ENCODE measurements around the gene INTS11. TPM values are rescaled to one million over a fixed set of nuclear protein-coding genes. Genes with fewer than 3 reads are reported as not detected.

Gene INTS11
- total RNA-seq, 3 donors from 2014 or later = 68.6 to 125 (median 119) TPM

- Histone ChIP-seq H3K36me3 (peaks cover 8% of the 10 kb centered on the region), H3K9me3 (no peaks in the 10 kb centered on the region), H3K27me3 (no peaks in the 10 kb centered on the region), H3K27ac (no peak overlapping the region), H3K4me3 (no peak overlapping the region), H3K4me1 (no peaks in the 10 kb centered on the region)
- TF ChIP-seq POLR2AphosphoS5 (IDR thresholded peaks at IDR 0.05) (no peak), CTCF (IDR thresholded peaks at IDR 0.05) (no peak), POLR2A (IDR thresholded peaks at IDR 0.05) (no peak)
- DNase-seq (ENCODE audit: low spot score in 2 of 2) = no peak
- intact Hi-C loops (cut with DNase I; ENCODE audit: low total_unique reads) = no loop called here
Observed at GRCh38 chr1:1264868-1265272, 59.6 kb downstream of the INTS11 start.

- H3K36me3 ChIP-seq = peaks cover 8% of the 10 kb centered on the region
- intact Hi-C loops (cut with DNase I; ENCODE audit: low total_unique reads) = no loop called here
Observed at GRCh38 chr1:1264026-1264425, 60.4 kb downstream of the INTS11 start.

DNA sequence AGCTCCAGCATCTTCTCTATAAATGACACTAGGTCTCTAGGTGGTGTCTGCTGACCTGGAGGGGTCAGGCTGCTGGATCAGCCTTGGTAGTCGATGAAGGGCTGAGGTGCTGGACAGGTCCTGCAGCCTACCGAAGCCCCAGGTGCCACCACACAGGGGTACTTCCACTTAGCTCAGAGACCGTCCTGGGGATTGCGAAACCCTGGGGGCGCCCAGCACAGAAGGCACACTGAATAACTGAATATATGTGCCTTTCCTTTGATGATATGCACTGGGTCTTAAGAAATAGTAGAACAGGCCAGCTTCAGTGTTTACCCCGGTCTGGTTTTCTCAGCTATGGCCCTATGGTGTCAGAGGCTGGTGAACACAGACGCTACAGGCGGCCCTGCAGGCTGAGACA is 61.7 kb downstream of the INTS11 start:
- Histone ChIP-seq H3K9me3 (no peaks in the 10 kb centered on the region), H3K4me1 (no peaks in the 10 kb centered on the region), H3K36me3 (peaks cover 8% of the 10 kb centered on the region), H3K4me3 (no peak overlapping the region), H3K27ac (no peak overlapping the region), H3K27me3 (no peaks in the 10 kb centered on the region)
- no peak for DNase-seq (ENCODE audit: low spot score in 2 of 2)
- no peak for TF ChIP-seq CTCF (IDR thresholded peaks at IDR 0.05)
- no peak for TF ChIP-seq POLR2A (IDR thresholded peaks at IDR 0.05)
- TF ChIP-seq POLR2AphosphoS5 (IDR thresholded peaks at IDR 0.05) = no peak
- intact Hi-C loops (cut with DNase I; ENCODE audit: low total_unique reads) = no loop called here

More at GRCh38 chr1:1264026-1264425, 60.4 kb downstream of the INTS11 start:
- Histone ChIP-seq H3K27ac (no peak overlapping the region), H3K4me1 (no peaks in the 10 kb centered on the region), H3K9me3 (no peaks in the 10 kb centered on the region), H3K27me3 (no peaks in the 10 kb centered on the region), H3K4me3 (no peak overlapping the region)
- DNase-seq (ENCODE audit: low spot score in 2 of 2) = no peak
- no peak for TF ChIP-seq POLR2AphosphoS5 (IDR thresholded peaks at IDR 0.05)
- TF ChIP-seq POLR2A (IDR thresholded peaks at IDR 0.05) = no peak
- no peak for TF ChIP-seq CTCF (IDR thresholded peaks at IDR 0.05)

DNA sequence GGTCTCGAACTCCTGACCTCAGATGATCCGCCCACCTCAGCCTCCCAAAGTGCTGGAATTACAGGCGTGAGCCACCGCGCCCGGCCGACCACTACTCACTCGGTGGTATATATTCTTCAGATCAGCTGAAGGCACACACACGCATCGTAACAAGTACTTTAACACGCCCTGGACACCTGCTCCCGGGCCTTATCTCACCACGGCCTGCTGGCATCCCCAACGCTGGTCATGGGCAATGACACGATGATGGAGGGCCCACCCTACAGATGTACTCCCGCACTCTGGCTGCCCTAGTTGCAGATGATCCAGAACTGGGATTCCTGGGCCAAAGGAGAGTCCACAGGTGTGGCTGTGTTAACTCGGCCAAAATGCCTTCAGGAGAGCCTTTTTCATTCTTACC is 62.4 kb downstream of the INTS11 start:
- DNase-seq (ENCODE audit: low spot score in 2 of 2) = no peak
- Histone ChIP-seq H3K4me3 (no peak overlapping the region), H3K27me3 (no peaks in the 10 kb centered on the region), H3K27ac (no peak overlapping the region), H3K9me3 (no peaks in the 10 kb centered on the region), H3K36me3 (peaks cover 8% of the 10 kb centered on the region), H3K4me1 (no peaks in the 10 kb centered on the region)
- no peak for TF ChIP-seq POLR2AphosphoS5 (IDR thresholded peaks at IDR 0.05)
- intact Hi-C loops (cut with DNase I; ENCODE audit: low total_unique reads) = no loop called here

Other genes with a start within 250 kb of the INTS11 start
- gene C1orf159, start 208.6 kb downstream of the INTS11 start, total RNA-seq = 10 to 100 TPM in 2 of 3 donors, 1 to 10 TPM in 1; 6.9 to 24.0 (median 12.5) TPM
- gene TTLL10, start 150.8 kb downstream of the INTS11 start, total RNA-seq = under 1 TPM; 0.15 to 0.33 (median 0.16) TPM
- gene TNFRSF18, start 118.1 kb downstream of the INTS11 start, total RNA-seq = 1 to 10 TPM in 2 of 3 donors, not detected in 1; 1.9 to 5.9 TPM
- gene TNFRSF4, start 110.5 kb downstream of the INTS11 start, total RNA-seq = 1 to 10 TPM in 2 of 3 donors, under 1 TPM in 1; 0.64 to 2.3 (median 1.6) TPM
- 100 to 1,000 TPM in 1 of 3 donors, 10 to 100 TPM in 2; 58.0 to 111 (median 79.3) TPM for gene SDF4, start 92.7 kb downstream of the INTS11 start, total RNA-seq
- gene B3GALT6, start 92.4 kb downstream of the INTS11 start, total RNA-seq = 10 to 100 TPM; 14.4 to 16.0 (median 14.4) TPM
- gene C1QTNF12, start 77.9 kb downstream of the INTS11 start, total RNA-seq = 1 to 10 TPM in 1 of 3 donors, not detected in 2; 2.0 TPM
- 10 to 100 TPM; 37.0 to 39.8 (median 37.4) TPM for gene UBE2J2, start 50.8 kb downstream of the INTS11 start, total RNA-seq
- gene SCNN1D, start 44.2 kb downstream of the INTS11 start, total RNA-seq = 1 to 10 TPM in 2 of 3 donors, under 1 TPM in 1; 0.96 to 5.2 (median 4.7) TPM
- 10 to 100 TPM; 19.7 to 33.4 (median 26.9) TPM for gene ACAP3, start 16.7 kb downstream of the INTS11 start, total RNA-seq
- 10 to 100 TPM; 16.0 to 27.5 (median 22.0) TPM for gene PUSL1, start 16.1 kb downstream of the INTS11 start, total RNA-seq
- gene CPTP, start 142 bp upstream of the INTS11 start, total RNA-seq = 10 to 100 TPM in 2 of 3 donors, 1 to 10 TPM in 1; 9.0 to 16.4 (median 13.4) TPM
- under 1 TPM in 2 of 3 donors, not detected in 1; 0.16 to 0.33 TPM for gene TAS1R3, start 6.6 kb upstream of the INTS11 start, total RNA-seq
- gene DVL1, start 24.8 kb upstream of the INTS11 start, total RNA-seq = 10 to 100 TPM; 55.2 to 70.1 (median 55.2) TPM
- gene MXRA8, start 33.9 kb upstream of the INTS11 start, total RNA-seq = 100 to 1,000 TPM in 1 of 3 donors, 10 to 100 TPM in 2; 93.4 to 308 (median 99.8) TPM
- 100 to 1,000 TPM in 1 of 3 donors, 10 to 100 TPM in 2; 91.3 to 116 (median 99.6) TPM for gene AURKAIP1, start 50.5 kb upstream of the INTS11 start, total RNA-seq
- gene CCNL2, start 74.7 kb upstream of the INTS11 start, total RNA-seq = 100 to 1,000 TPM; 170 to 325 (median 285) TPM
- gene MRPL20, start 82.6 kb upstream of the INTS11 start, total RNA-seq = 100 to 1,000 TPM; 127 to 149 (median 147) TPM
- 10 to 100 TPM; 10.2 to 16.0 (median 12.2) TPM for gene ANKRD65, start 96.6 kb upstream of the INTS11 start, total RNA-seq
- 10 to 100 TPM; 13.0 to 44.8 (median 35.7) TPM for gene VWA1, start 111.0 kb upstream of the INTS11 start, total RNA-seq
- gene ATAD3C, start 125.0 kb upstream of the INTS11 start, total RNA-seq = 1 to 10 TPM; 1.9 to 8.5 (median 4.3) TPM
- 10 to 100 TPM in 2 of 3 donors, 1 to 10 TPM in 1; 9.9 to 22.9 (median 22.4) TPM for gene ATAD3B, start 147.1 kb upstream of the INTS11 start, total RNA-seq
- 10 to 100 TPM; 14.9 to 22.3 (median 15.5) TPM for gene ATAD3A, start 187.5 kb upstream of the INTS11 start, total RNA-seq
- 1 to 10 TPM; 3.5 to 8.8 (median 3.8) TPM for gene TMEM240, start 216.0 kb upstream of the INTS11 start, total RNA-seq

Measured in breast epithelium (tissue), 4 donors.